ENCODE measurements around the gene ZSCAN10.

ZSCAN10 gene

GRCh38 chr16:3129137-3130131 is 30.3 kb upstream of the ZSCAN10 start:
- peak; percentile 76 for DNase-seq (ENCODE audit: extremely low read depth, insufficient read length)
- Histone ChIP-seq H3K36me3 (ENCODE audit: control insufficient read depth, insufficient read depth, low read length) (peaks cover 5% of the 10 kb centered on the region), H3K4me3 (replicated peaks; ENCODE audit: low read depth, low read length) (peak overlapping the region; percentile 63), H3K27me3 (replicated peaks; ENCODE audit: control insufficient read depth, insufficient read depth, low read length) (no peaks in the 10 kb centered on the region)
- TF ChIP-seq, protein P1, sequence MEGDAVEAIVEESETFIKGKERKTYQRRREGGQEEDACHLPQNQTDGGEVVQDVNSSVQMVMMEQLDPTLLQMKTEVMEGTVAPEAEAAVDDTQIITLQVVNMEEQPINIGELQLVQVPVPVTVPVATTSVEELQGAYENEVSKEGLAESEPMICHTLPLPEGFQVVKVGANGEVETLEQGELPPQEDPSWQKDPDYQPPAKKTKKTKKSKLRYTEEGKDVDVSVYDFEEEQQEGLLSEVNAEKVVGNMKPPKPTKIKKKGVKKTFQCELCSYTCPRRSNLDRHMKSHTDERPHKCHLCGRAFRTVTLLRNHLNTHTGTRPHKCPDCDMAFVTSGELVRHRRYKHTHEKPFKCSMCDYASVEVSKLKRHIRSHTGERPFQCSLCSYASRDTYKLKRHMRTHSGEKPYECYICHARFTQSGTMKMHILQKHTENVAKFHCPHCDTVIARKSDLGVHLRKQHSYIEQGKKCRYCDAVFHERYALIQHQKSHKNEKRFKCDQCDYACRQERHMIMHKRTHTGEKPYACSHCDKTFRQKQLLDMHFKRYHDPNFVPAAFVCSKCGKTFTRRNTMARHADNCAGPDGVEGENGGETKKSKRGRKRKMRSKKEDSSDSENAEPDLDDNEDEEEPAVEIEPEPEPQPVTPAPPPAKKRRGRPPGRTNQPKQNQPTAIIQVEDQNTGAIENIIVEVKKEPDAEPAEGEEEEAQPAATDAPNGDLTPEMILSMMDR (IDR thresholded peaks at IDR 0.05; ENCODE audit: insufficient read depth, low read length, poor library complexity, severe bottlenecking): peak; percentile 93

- Histone ChIP-seq H3K27me3 (replicated peaks; ENCODE audit: control insufficient read depth, insufficient read depth, low read length) (no peaks in the 10 kb centered on the region), H3K4me3 (replicated peaks; ENCODE audit: low read depth, low read length) (no peak overlapping the region), H3K36me3 (ENCODE audit: control insufficient read depth, insufficient read depth, low read length) (peaks cover 5% of the 10 kb centered on the region)
- DNase-seq (ENCODE audit: extremely low read depth, insufficient read length): no peak
- TF ChIP-seq, protein P1 (IDR thresholded peaks at IDR 0.05; ENCODE audit: insufficient read depth, low read length, poor library complexity, severe bottlenecking): no peak
Observed at GRCh38 chr16:3127745-3128144, 28.7 kb upstream of the ZSCAN10 start.

DNA sequence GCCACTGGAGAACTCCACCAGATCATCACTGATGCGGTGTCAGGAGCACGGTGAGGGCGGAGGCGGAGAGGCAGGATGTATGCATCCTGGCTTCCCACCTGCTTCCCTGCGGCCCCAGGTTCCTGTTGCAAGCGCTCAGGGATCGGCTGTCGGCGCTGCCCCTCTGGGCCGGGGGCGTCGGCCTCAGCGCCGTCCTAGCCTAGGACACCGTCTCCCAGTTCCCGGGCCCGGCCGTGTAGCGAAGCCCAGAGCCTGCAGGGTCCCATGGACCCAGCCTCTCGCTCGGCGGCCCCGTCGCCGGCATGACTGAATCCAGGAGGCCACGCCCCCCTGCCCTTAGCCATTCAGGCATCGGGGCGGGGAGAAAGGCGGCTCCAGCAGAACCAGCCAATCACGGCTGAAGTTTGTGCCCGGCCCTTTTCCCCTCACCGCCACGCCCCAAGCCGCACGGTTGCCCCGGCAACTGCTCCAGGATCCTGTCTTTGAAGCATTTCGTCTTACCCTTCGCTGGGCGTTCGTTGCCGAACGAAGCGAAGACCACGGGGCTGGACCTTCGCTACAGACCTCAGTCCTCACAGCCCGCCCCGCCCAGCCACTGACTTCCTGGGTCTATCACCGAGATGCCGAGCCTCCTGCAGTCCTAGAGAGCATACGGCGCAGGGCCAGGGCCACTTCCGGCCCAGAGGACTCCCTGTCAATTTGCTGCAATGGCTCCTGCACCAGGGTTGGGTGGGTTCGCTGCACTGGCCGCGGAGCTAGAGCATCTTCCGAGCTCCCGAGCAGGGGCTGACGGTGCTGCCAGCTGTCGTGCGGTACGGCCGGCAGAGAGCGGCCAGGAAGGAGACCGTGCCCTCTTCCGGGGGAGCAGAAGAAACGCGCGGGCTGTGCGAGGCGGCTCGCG is 25.1 kb upstream of the ZSCAN10 start:
- Histone ChIP-seq H3K27me3 (replicated peaks; ENCODE audit: control insufficient read depth, insufficient read depth, low read length) (no peaks in the 10 kb centered on the region), H3K36me3 (ENCODE audit: control insufficient read depth, insufficient read depth, low read length) (peaks cover 1% of the 10 kb centered on the region), H3K4me3 (replicated peaks; ENCODE audit: low read depth, low read length) (peak overlapping the region; percentile 66)
- TF ChIP-seq, protein P1 (IDR thresholded peaks at IDR 0.05; ENCODE audit: insufficient read depth, low read length, poor library complexity, severe bottlenecking): peak; percentile 31
- DNase-seq (ENCODE audit: extremely low read depth, insufficient read length): peak; percentile 93

GRCh38 chr16:3122926-3123570 is 24.0 kb upstream of the ZSCAN10 start:
- TF ChIP-seq, protein P1 (IDR thresholded peaks at IDR 0.05; ENCODE audit: insufficient read depth, low read length, poor library complexity, severe bottlenecking): no peak
- H3K36me3 ChIP-seq (ENCODE audit: control insufficient read depth, insufficient read depth, low read length): peaks cover 1% of the 10 kb centered on the region
- no peak overlapping the region for H3K4me3 ChIP-seq (replicated peaks; ENCODE audit: low read depth, low read length)
- H3K27me3 ChIP-seq (replicated peaks; ENCODE audit: control insufficient read depth, insufficient read depth, low read length): no peaks in the 10 kb centered on the region
- DNase-seq (ENCODE audit: extremely low read depth, insufficient read length): no peak

DNA sequence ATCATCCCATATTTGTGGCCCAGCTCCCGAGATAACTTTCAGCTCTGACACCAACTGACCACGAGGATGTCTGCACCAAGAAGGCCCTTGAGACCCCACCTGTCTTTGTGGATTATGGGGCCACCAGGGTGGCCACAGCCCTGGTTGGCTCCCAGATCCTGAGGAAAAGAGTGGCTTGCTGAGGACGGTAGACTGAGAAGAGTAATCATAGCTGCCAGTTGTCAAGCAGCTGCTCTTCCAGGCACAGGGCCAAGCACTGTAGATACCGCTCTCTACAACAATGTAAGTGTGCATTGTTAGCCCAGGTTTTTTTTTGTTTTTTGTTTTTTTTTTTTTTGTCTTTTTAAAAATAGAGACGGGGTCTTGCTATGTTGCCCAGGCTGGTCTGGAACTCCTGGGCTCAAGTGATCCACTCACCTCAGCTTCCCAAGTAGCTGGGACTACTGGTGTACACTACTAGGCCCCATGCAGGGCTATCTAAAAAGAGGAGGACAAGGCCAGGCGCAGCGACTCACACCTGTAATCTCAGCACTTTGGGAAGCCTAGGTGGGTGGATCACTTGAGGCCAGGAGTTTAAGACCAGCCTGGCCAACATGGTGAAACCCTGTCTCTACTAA is 22.9 kb upstream of the ZSCAN10 start:
- TF ChIP-seq, protein P1 (IDR thresholded peaks at IDR 0.05; ENCODE audit: insufficient read depth, low read length, poor library complexity, severe bottlenecking): no peak
- no peak for DNase-seq (ENCODE audit: extremely low read depth, insufficient read length)
- Histone ChIP-seq H3K27me3 (replicated peaks; ENCODE audit: control insufficient read depth, insufficient read depth, low read length) (no peaks in the 10 kb centered on the region), H3K4me3 (replicated peaks; ENCODE audit: low read depth, low read length) (no peak overlapping the region), H3K36me3 (ENCODE audit: control insufficient read depth, insufficient read depth, low read length) (no peaks in the 10 kb centered on the region; the same call in none of the 2 replicates)

Data from GM06990 (cell line).